Measurements from ENCODE around the gene ARV1. TPM values are rescaled to one million over a fixed set of nuclear protein-coding genes. Genes with fewer than 3 reads are reported as not detected.
"Not testable (repeated sequence)": the region's sequence is repeated elsewhere in the genome, so short reads cannot be mapped to it uniquely, and the experiment has no call there.

ARV1 gene
- total and polyA plus RNA-seq, 10 donors: 11.8 to 31.6 (median 18.2) TPM

DNA sequence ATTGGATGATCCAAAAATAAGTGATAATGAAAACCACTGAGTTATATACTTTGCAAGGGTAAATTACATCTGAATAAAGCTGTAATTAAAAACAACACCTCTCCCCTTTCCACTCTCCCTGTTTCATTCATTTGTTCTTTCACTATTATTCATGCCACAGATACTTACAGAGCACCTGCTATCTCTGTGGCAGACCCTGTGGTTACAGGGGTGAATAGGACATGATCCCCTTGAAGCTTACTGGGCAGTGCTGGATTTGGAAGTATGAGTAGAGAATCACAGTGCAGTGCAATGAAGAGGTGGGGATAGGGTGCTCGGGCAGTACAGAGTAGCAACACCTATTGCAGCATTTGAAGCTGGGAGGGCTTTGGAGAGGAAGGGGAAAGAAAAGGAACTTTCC lies 21.7 kb downstream of the ARV1 start:
- TF ChIP-seq POLR2A (IDR thresholded peaks at IDR 0.05) (no peak), POLR2AphosphoS5 (IDR thresholded peaks at IDR 0.05) (no peak)
- TF ChIP-seq, protein P1, sequence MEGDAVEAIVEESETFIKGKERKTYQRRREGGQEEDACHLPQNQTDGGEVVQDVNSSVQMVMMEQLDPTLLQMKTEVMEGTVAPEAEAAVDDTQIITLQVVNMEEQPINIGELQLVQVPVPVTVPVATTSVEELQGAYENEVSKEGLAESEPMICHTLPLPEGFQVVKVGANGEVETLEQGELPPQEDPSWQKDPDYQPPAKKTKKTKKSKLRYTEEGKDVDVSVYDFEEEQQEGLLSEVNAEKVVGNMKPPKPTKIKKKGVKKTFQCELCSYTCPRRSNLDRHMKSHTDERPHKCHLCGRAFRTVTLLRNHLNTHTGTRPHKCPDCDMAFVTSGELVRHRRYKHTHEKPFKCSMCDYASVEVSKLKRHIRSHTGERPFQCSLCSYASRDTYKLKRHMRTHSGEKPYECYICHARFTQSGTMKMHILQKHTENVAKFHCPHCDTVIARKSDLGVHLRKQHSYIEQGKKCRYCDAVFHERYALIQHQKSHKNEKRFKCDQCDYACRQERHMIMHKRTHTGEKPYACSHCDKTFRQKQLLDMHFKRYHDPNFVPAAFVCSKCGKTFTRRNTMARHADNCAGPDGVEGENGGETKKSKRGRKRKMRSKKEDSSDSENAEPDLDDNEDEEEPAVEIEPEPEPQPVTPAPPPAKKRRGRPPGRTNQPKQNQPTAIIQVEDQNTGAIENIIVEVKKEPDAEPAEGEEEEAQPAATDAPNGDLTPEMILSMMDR (IDR thresholded peaks at IDR 0.05 in 8 of 11, conservative IDR thresholded peaks at IDR 0.05 in 3 of 11): no peak
- 95 to 100% (median 100%) methylated on average over 1 of the region's 1 CpG for WGBS, 5 donors
- intact Hi-C loops (cut with DNase I; ENCODE audit: low total_unique reads): no loop called here
- no peaks in the 10 kb centered on the region for H3K4me1 ChIP-seq
- H3K27ac ChIP-seq: no peak overlapping the region
- H3K36me3 ChIP-seq: peaks cover 5 to 78% (median 63%) of the 10 kb centered on the region in 6 donors
- H3K27me3 ChIP-seq (replicated peaks in 1 of 7): no peaks in the 10 kb centered on the region
- peaks cover 5 to 36% (median 30%) of the 10 kb centered on the region in 8 donors for H3K9me3 ChIP-seq
- no peak overlapping the region for H3K4me3 ChIP-seq
- no peak for DNase-seq

- intact Hi-C loops (cut with DNase I; ENCODE audit: low total_unique reads): no loop called here
- Histone ChIP-seq H3K27ac (no peak overlapping the region), H3K36me3 (peaks cover 5 to 66% (median 51%) of the 10 kb centered on the region in 6 donors), H3K9me3 (peaks cover 5 to 49% (median 43%) of the 10 kb centered on the region in 8 donors), H3K4me3 (no peak overlapping the region), H3K4me1 (no peaks in the 10 kb centered on the region), H3K27me3 (replicated peaks in 1 of 7) (no peaks in the 10 kb centered on the region)
- DNase-seq: no peak
- TF ChIP-seq POLR2AphosphoS5 (IDR thresholded peaks at IDR 0.05) (no peak), POLR2A (IDR thresholded peaks at IDR 0.05) (no peak)
- TF ChIP-seq, protein P1 (IDR thresholded peaks at IDR 0.05 in 8 of 11, conservative IDR thresholded peaks at IDR 0.05 in 3 of 11): no peak
Observed at GRCh38 chr1:231001892-231002291, 23.0 kb downstream of the ARV1 start.

GRCh38 chr1:231007535-231007934 lies 28.6 kb downstream of the ARV1 start:
- DNase-seq; H3K36me3 ChIP-seq; H3K4me3 ChIP-seq; H3K4me1 ChIP-seq; intact Hi-C loops (cut with DNase I; ENCODE audit: low total_unique reads); H3K27ac ChIP-seq; H3K27me3 ChIP-seq (replicated peaks in 1 of 7): not testable (repeated sequence)
- H3K9me3 ChIP-seq: peaks cover 7 to 64% (median 53%) of the 10 kb centered on the region in 8 donors
- WGBS, 5 donors: 36 to 73% (median 70%) methylated on average over 1 of the region's 1 CpG

GRCh38 chr1:231011360-231011759 lies 32.5 kb downstream of the ARV1 start:
- Histone ChIP-seq H3K27me3 (replicated peaks in 1 of 7) (no peaks in the 10 kb centered on the region), H3K27ac (no peak overlapping the region), H3K9me3 (peaks cover 2 to 26% (median 15%) of the 10 kb centered on the region in 8 donors), H3K4me3 (no peak overlapping the region), H3K36me3 (peaks cover 0 to 17% (median 0%) of the 10 kb centered on the region in 6 donors), H3K4me1 (no peaks in the 10 kb centered on the region)
- no peak for DNase-seq
- 92 to 99% (median 97%) methylated on average over 2 of the region's 2 CpGs for WGBS, 5 donors
- intact Hi-C loops (cut with DNase I; ENCODE audit: low total_unique reads): no loop called here
- TF ChIP-seq, protein P1 (IDR thresholded peaks at IDR 0.05 in 8 of 11, conservative IDR thresholded peaks at IDR 0.05 in 3 of 11): no peak
- TF ChIP-seq POLR2AphosphoS5 (IDR thresholded peaks at IDR 0.05) (no peak), POLR2A (IDR thresholded peaks at IDR 0.05) (no peak)

DNA sequence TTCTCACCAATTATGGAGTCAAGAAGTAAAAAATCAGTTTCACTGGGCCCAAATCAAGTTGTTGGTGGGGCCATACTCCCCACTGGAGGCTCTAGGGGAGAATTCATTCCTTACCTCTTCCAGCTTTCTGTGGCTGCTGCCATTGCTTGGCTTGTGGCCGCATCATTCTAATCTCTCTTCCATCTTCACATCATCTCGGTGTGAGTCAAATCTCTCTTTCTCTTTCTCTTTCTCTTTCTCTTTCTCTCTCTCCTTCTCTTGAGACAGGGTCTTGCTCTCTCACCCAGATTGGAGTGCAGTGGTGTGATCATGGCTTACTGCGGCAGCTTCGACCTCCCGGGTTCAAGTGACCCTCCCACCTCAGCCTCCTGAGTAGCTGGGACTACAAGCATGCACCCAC lies 33.1 kb downstream of the ARV1 start:
- WGBS, 5 donors: 82 to 92% (median 86%) methylated on average over 5 of the region's 5 CpGs
- Histone ChIP-seq H3K9me3 (peaks cover 2 to 20% (median 9%) of the 10 kb centered on the region in 8 donors), H3K27ac (no peak overlapping the region), H3K4me3 (no peak overlapping the region), H3K36me3 (peaks cover 0 to 23% (median 0%) of the 10 kb centered on the region in 6 donors), H3K4me1 (no peaks in the 10 kb centered on the region), H3K27me3 (replicated peaks in 1 of 7) (no peaks in the 10 kb centered on the region)
- TF ChIP-seq POLR2AphosphoS5 (IDR thresholded peaks at IDR 0.05) (no peak), POLR2A (IDR thresholded peaks at IDR 0.05) (no peak)
- TF ChIP-seq, protein P1 (IDR thresholded peaks at IDR 0.05 in 8 of 11, conservative IDR thresholded peaks at IDR 0.05 in 3 of 11): no peak
- intact Hi-C loops (cut with DNase I; ENCODE audit: low total_unique reads): no loop called here
- DNase-seq: no peak
